HepG2 (cell line): ENCODE measurements around the gene CD300A. TPM values are rescaled to one million over a fixed set of nuclear protein-coding genes. Genes with fewer than 3 reads are reported as not detected.

ENCODE experiments used
- E2F1 ChIP-seq: sonication (generic); formaldehyde crosslinking; IDR thresholded peaks from 2 replicates; pipeline ENCODE4 v1.5.0; 2020; ENCODE audit warnings: missing genetic modification reagents
- GPBP1L1 ChIP-seq: sonication (generic); formaldehyde crosslinking; IDR thresholded peaks from 2 replicates; pipeline ENCODE4 v1.5.0; 2020; ENCODE audit warnings: mild to moderate bottlenecking, missing genetic modification reagents
- HIVEP1 ChIP-seq: sonication (generic); formaldehyde crosslinking; IDR thresholded peaks from 2 replicates; pipeline ENCODE4 v1.4.0; 2020; ENCODE audit warnings: mild to moderate bottlenecking, missing genetic modification reagents
- IRX3 ChIP-seq: sonication (generic); formaldehyde crosslinking; IDR thresholded peaks from 2 replicates; pipeline ENCODE4 v1.8.1; 2023; ENCODE audit warnings: mild to moderate bottlenecking, low read depth, missing genetic modification reagents, borderline replicate concordance
- ZBTB43 ChIP-seq: sonication (generic); formaldehyde crosslinking; conservative IDR thresholded peaks from 2 replicates; pipeline ENCODE4 v1.4.0; 2020; ENCODE audit warnings: missing genetic modification reagents
- ZFYVE20 ChIP-seq: sonication (generic); formaldehyde crosslinking; IDR thresholded peaks from 2 replicates; pipeline ENCODE4 v1.8.0; 2023; ENCODE audit warnings: low read depth, mild to moderate bottlenecking, moderate library complexity, missing genetic modification reagents, borderline replicate concordance
- ZNF713 ChIP-seq: sonication (generic); formaldehyde crosslinking; IDR thresholded peaks from 2 replicates; pipeline ENCODE4 v1.4.0; 2020; ENCODE audit warnings: mild to moderate bottlenecking, missing genetic modification reagents
- ZNF747 ChIP-seq: sonication (generic); formaldehyde crosslinking; IDR thresholded peaks from 2 replicates; pipeline ENCODE4 v1.8.1; 2023; ENCODE audit warnings: missing genetic modification reagents, mild to moderate bottlenecking, borderline replicate concordance
- ZNF788 ChIP-seq: sonication (generic); formaldehyde crosslinking; IDR thresholded peaks from 2 replicates; pipeline ENCODE4 v1.5.0; 2020; ENCODE audit warnings: mild to moderate bottlenecking, missing genetic modification reagents, borderline replicate concordance
- polyA plus RNA-seq, 8 experiments: library from polyadenylated mRNA; depleted of rRNA in 3 of 8; stranded (reverse) in 7 of 8; unstranded in 1 of 8; fragments of >200 nt; fragmentation: Illumina TruSeq in 4 of 8; extraction: Trizol in 4 of 8; gene quantifications; 2 replicates each; pipeline versions ENCODE4 v1.2.1 to v1.2.3, GENCODE V29; 2011 to 2016; ENCODE audit warnings: low read depth in 4 of 8, missing spikeins in 1 of 8, mixed read lengths in 1 of 8; ENCODE audit not compliant: insufficient read depth in 1 of 8
- total RNA-seq, 5 experiments: library from RNA; depleted of rRNA; stranded (reverse); fragments of >200 nt; fragmentation: Illumina TruSeq; extraction: Trizol; gene quantifications; 2 replicates each; pipeline ENCODE4 v1.2.3, GENCODE V29; 2016; ENCODE audit warnings: low read depth in 1 of 5
- TF ChIP-seq, protein P1 (sequence below): sonication (generic); formaldehyde crosslinking; IDR thresholded peaks from 2 replicates; pipeline ENCODE4 v1.5.1; 2020; ENCODE audit warnings: mild to moderate bottlenecking, missing genetic modification reagents, borderline replicate concordance
- TF ChIP-seq, protein P2 (sequence below): sonication (generic); formaldehyde crosslinking; IDR thresholded peaks from 2 replicates; pipeline ENCODE4 v1.4.0; 2020; ENCODE audit warnings: missing genetic modification reagents
- TF ChIP-seq, protein P3 (sequence below): sonication (generic); formaldehyde crosslinking; conservative IDR thresholded peaks from 2 replicates; pipeline ENCODE4 v1.8.1; 2023; ENCODE audit warnings: missing genetic modification reagents

Gene CD300A
- total and polyA plus RNA-seq, 2 of the 13 experiments (the other 11 are each of a cell fraction or from before 2014, with no cell fraction given): not detected

- TF ChIP-seq, protein P1, sequence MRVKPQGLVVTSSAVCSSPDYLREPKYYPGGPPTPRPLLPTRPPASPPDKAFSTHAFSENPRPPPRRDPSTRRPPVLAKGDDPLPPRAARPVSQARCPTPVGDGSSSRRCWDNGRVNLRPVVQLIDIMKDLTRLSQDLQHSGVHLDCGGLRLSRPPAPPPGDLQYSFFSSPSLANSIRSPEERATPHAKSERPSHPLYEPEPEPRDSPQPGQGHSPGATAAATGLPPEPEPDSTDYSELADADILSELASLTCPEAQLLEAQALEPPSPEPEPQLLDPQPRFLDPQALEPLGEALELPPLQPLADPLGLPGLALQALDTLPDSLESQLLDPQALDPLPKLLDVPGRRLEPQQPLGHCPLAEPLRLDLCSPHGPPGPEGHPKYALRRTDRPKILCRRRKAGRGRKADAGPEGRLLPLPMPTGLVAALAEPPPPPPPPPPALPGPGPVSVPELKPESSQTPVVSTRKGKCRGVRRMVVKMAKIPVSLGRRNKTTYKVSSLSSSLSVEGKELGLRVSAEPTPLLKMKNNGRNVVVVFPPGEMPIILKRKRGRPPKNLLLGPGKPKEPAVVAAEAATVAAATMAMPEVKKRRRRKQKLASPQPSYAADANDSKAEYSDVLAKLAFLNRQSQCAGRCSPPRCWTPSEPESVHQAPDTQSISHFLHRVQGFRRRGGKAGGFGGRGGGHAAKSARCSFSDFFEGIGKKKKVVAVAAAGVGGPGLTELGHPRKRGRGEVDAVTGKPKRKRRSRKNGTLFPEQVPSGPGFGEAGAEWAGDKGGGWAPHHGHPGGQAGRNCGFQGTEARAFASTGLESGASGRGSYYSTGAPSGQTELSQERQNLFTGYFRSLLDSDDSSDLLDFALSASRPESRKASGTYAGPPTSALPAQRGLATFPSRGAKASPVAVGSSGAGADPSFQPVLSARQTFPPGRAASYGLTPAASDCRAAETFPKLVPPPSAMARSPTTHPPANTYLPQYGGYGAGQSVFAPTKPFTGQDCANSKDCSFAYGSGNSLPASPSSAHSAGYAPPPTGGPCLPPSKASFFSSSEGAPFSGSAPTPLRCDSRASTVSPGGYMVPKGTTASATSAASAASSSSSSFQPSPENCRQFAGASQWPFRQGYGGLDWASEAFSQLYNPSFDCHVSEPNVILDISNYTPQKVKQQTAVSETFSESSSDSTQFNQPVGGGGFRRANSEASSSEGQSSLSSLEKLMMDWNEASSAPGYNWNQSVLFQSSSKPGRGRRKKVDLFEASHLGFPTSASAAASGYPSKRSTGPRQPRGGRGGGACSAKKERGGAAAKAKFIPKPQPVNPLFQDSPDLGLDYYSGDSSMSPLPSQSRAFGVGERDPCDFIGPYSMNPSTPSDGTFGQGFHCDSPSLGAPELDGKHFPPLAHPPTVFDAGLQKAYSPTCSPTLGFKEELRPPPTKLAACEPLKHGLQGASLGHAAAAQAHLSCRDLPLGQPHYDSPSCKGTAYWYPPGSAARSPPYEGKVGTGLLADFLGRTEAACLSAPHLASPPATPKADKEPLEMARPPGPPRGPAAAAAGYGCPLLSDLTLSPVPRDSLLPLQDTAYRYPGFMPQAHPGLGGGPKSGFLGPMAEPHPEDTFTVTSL: peak; percentile 60
- TF ChIP-seq ZFYVE20 (CRISPR knock-in tag): 0 out of 2 replicates have a peak, but pooled peaks have one; percentile 52
- peak; percentile 90 for TF ChIP-seq ZNF788 (CRISPR knock-in tag)
- TF ChIP-seq E2F1: peak; percentile 77
- TF ChIP-seq ZNF713 (CRISPR knock-in tag): no peak; the same call in 1 of the 2 replicates
- no peak for TF ChIP-seq GPBP1L1 (CRISPR knock-in tag)
- TF ChIP-seq ZBTB43 (CRISPR knock-in tag): peak; percentile 93
- TF ChIP-seq, protein P2, sequence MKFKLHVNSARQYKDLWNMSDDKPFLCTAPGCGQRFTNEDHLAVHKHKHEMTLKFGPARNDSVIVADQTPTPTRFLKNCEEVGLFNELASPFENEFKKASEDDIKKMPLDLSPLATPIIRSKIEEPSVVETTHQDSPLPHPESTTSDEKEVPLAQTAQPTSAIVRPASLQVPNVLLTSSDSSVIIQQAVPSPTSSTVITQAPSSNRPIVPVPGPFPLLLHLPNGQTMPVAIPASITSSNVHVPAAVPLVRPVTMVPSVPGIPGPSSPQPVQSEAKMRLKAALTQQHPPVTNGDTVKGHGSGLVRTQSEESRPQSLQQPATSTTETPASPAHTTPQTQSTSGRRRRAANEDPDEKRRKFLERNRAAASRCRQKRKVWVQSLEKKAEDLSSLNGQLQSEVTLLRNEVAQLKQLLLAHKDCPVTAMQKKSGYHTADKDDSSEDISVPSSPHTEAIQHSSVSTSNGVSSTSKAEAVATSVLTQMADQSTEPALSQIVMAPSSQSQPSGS (CRISPR knock-in tag): peak; percentile 84; the same call in 1 of the 2 replicates
- TF ChIP-seq IRX3: peak; percentile 64; the same call in 1 of the 2 replicates
- TF ChIP-seq, protein P3, sequence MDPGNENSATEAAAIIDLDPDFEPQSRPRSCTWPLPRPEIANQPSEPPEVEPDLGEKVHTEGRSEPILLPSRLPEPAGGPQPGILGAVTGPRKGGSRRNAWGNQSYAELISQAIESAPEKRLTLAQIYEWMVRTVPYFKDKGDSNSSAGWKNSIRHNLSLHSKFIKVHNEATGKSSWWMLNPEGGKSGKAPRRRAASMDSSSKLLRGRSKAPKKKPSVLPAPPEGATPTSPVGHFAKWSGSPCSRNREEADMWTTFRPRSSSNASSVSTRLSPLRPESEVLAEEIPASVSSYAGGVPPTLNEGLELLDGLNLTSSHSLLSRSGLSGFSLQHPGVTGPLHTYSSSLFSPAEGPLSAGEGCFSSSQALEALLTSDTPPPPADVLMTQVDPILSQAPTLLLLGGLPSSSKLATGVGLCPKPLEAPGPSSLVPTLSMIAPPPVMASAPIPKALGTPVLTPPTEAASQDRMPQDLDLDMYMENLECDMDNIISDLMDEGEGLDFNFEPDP (CRISPR knock-in tag): 0 out of 2 replicates have a peak, but pooled peaks have one; percentile 89
- peak; percentile 82; the same call in 1 of the 2 replicates for TF ChIP-seq ZNF747 (CRISPR knock-in tag)
- peak; percentile 79; the same call in 1 of the 2 replicates for TF ChIP-seq HIVEP1 (CRISPR knock-in tag)
Measured at GRCh38 chr17:74442670-74443515, 23.5 kb upstream of the CD300A start (continued).
